SKM-1 treated with dmso at 0.1 percent for 144 hours (cell line): ENCODE results near the gene HSPA1A.

Experiments used
- DNase-seq: peaks from one replicate; lab custom pipeline; 2025; ENCODE audit not compliant: unreplicated experiment; lab: John Stamatoyannopoulos, UW

HSPA1A gene

GRCh38 chr6:31815025-31815838 is at the start of gene HSPA1A, which contains the start of gene HSPA1L:
TSS of gene HSPA1A (plus strand) at chr6:31815543. CDS start at chr6:31815757, 214 bp downstream.
TSS of gene HSPA1L (minus strand) at chr6:31815283. CDS start at chr6:31811972, 3,311 bp downstream.
- peak; percentile 88 for DNase-seq

DNA sequence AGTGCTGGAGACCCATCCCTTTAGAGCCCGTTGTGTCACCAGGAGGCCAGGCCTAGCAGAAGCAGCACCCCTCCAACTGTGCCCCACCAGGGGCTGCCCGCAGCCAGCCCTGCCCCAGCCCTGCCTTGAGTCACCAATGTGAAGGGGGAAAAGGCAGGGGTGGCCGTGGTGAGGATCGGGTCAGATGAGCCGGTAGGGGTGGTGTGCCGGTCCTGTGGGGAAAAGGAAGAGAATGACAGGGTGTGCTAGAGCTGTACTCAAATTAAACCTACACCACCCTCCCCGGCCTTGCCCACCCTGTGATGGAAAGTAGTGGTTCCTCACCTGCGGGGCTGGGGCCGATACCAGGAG is 49.8 kb upstream of the HSPA1A start:
- DNase-seq, result no peak

DNA sequence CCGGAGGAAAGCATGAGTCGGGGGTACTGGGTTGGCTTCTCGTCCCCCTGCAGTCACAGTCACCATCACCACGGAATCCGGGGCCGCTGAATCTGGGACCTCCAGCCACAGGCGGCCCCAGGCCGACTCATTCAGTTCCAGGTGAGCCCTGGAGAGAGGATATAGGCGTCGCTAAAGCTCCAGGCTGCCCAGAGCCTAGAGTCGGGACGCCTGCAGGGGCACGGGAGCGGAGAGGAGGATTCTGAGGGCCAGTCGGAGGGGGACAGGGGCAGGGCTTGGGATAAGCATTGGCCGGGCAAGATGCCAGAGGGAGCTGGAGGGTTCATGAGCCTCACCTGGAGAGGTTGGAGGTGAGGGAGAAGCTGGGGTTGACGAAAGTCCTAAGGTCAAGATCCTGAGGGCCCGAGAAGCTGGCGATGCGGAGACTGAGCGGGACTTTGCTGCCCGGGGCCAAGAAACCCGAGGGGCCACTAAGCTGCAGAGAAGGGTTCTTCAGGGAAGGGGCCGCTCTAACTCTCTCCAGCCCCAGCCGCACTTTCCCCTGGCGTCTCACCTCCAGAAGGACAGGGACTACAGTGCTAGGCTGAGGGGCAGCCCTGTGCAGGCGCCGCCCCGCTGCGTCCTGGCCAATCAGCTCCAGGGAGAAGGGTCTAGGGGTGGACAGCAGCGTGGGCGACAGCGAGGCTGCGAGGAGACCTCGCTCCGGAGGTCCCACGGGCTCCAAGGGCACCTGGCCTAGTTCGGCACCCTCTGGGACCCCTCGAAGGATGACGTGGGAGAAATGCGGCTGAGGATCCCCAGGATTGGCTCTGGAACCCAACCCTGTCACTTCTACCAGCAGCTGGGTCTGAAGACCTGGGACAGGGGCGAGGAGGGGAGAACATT is 49.2 kb upstream of the HSPA1A start:
- DNase-seq, result no peak

DNA sequence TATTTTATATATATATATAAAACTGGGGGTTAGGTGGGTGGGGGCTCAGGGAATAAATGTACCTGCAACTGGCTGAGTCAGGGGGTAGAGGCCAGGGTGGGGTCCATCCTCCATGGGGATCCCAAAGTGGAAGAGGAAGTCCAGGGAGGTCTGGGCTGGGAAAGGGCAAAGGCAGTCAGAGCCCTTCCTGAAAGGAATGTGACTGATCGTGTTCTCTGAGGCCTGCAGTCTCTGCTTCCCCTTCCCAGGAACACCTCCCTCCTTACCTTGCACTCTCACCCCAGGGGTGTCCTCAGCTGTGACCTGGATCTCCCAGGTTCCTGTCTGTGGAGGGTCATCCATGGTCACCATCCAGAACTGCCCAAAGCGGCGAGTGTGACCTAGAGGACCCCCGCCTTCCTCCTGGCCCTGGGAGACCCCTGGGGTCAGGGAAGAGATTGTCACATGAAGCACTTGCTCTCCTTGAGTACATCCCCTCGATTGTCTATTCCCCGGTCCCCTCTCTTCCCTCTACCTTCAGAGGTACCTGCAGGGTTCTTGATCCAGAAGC is 48.2 kb upstream of the HSPA1A start:
- no peak for DNase-seq

GRCh38 chr6:31768363-31769257 is 46.7 kb upstream of the HSPA1A start:
- DNase-seq, result no peak

GRCh38 chr6:31769684-31770371 is 45.5 kb upstream of the HSPA1A start:
- DNase-seq, result peak; percentile 74

- DNase-seq, result no peak
Observed at GRCh38 chr6:31770860-31771259, 44.5 kb upstream of the HSPA1A start.

DNA sequence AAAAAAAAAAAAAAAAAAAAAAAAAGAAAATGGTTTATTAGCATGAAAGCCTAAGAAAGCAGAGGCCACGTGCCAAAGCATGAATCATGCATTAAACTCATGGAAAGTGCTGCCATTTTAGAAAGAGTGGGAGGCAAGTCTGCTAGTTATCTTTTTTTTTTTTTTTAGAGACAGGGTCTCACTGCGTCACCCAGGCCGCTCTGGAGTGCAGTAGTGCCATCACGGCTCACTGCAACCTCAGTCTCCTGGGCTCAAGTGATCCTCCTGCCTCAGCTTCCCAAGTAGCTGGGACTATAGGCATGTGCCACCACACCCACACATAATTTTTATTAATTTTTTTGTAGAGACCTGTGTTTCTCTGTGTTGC is 43.4 kb upstream of the HSPA1A start:
- no peak for DNase-seq

DNA sequence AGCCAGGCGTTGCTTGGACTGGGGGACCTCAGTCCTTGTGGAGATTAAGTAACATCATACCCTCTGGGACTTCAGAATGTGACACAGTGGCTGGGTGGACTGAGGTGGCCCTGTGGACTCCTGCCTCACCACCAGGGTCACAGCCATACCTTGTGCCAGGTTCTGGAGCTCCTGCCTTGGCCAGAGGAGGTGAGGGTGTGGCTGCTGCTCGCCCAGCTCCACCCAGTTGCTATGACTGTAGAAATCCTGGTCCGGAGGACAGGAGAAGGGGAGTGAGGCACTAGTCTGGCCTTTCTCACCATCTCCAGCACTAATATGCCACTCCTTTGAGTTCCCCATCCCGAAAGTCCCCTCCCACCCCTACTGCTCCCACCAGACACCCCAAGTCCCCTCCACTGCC is 40.2 kb upstream of the HSPA1A start:
- DNase-seq, result no peak

- no peak for DNase-seq
Observed at GRCh38 chr6:31775633-31776484, 39.5 kb upstream of the HSPA1A start.

GRCh38 chr6:31776485-31776988 is 38.8 kb upstream of the HSPA1A start:
- DNase-seq, result peak; percentile 74

DNA sequence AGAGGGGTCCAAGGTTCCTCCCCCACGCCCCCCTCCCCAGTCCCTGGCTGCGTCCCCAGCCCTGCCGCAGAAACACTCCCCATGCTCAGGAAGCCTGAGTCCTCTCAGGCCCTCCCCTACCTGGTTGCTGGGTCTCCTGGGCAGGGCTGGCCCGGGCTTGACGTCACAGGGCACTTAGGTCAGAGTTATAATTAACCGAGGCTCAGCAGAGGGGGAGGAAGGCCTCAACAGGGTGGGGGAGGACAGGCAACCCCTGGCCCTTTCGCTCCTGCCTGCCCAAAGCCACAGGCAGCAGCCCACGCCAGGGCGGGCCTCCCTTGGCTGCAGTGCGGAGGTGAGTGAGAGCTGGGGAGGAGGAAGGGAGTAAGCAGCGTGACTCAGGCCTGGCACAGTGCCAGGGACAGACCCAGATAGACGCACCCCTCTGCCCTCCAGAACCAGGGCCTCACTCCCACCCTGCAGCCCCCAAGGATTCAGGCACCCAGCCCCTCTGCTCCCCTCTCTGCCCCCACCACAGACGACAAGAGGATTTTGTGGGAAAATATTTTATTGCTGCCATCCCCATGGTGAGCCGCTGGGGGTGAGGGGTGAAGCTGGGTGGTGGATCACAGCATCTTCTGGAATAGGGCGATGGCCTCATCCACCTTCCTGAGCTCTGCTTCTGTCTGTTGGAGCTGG is 38.2 kb upstream of the HSPA1A start, which contains the start of gene VWA7:
VWA7 (minus strand) TSS at position 340 of the 678 bp plus-strand sequence. CDS start 549 bp downstream, outside the sequence.
- peak; percentile 91 for DNase-seq

GRCh38 chr6:31777667-31778050 is 37.7 kb upstream of the HSPA1A start:
- DNase-seq, result no peak

- DNase-seq, result no peak
Observed at GRCh38 chr6:31778193-31778592, 37.1 kb upstream of the HSPA1A start.

DNA sequence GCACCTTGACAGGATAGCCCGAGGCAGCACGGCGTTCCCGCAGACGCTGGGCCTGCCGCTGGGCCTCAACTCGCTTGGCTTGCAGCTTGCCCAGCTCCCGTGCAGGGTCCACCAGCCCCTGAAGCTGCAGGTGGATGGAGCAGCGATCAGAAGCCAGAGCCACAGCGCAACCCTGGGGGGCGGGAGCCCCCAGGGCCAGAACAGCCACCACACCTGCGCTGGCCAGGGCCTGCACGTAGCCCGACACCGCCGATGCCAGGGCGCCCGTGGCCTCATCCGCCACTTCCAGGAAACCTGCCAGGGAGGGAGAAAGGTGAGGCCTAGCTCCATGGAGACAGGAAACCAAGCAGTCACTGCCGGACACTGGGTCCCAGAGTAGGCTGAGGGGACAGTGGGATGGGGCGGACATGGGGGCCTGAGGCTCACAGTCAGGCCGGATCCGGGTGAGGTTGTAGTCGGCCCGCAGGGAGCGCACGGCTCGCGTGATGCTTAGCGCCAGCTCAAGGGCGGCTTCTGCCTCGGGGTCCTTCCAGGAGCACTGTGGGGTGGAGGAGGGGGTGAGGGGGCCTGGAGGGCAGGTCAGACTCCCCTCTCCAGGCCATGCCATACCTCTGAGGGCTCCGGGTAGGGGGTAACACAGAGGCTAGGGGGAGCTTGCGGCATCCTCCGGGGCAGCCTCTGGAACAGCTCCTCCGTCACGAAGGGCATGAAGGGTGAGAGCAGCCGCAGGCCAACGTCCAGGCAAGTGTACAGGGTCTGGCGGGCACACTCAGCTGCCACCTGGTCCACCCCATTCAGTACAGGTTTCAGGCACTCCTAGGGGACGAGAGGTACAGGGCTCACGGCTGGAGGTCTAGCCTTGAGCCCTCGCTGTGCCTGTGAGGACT is 36.1 kb upstream of the HSPA1A start:
- DNase-seq, result no peak

DNA sequence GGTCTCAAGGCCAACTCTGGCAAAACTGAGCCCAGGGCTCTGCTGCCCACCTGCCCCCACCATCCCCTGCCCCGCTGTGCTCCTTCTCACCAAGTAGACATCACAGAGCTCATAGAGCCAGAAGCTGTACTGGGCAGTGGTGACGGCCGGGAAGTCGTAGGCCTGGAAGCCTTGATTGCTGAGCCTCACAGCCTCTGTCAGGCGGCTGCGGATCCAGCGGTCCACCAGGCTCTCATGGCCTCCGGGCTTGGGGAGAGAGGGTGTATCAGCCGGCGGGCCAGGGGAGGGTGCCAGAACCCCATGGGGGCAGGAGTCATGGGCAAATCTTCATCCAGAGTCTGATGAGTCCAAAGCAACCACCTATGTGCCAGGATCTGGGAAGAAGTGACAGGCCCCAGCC is 35.4 kb upstream of the HSPA1A start:
- no peak for DNase-seq

DNA sequence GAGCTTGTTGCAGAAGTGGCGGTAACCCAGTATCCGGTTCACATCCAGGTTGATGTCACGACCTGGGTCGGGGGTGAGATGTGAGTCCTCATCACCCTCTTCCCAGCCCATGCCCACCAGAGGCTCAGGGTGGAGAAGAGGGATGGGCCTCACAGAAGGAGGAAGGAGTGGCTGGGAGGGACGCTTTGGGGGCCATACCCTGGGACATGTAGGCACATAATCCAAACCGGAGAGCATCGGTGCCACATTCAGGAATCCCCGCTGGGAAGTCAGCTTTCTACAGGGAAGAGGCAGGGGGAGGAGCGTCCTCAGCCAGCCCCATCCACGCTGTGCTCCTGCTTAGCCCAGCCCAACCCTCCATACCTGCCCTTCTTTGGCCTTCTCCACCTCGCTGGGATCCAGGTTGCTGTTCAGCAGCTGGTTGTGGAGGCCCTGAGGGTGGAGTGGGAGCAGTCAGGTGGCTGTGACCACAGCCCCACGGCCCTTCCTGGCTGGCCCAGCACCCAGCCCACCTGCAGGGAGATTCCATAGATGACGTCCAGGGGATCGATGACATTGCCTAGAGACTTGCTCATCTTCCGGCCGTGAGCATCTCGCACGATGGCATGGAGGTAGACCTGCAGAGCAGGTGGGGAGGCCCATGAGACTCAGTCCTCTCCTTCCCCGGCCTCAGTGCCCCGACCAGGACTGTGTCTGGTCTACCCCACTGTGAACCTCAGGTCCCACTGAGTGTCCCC is 34.7 kb upstream of the HSPA1A start:
- DNase-seq, result no peak
